ENCODE results near the gene BNIP3. TPM values are rescaled to one million over a fixed set of nuclear protein-coding genes. Genes with fewer than 3 reads are reported as not detected.

The BNIP3 gene
- total RNA-seq, 1 donor from 2014 or later, result 57.3 TPM

DNA sequence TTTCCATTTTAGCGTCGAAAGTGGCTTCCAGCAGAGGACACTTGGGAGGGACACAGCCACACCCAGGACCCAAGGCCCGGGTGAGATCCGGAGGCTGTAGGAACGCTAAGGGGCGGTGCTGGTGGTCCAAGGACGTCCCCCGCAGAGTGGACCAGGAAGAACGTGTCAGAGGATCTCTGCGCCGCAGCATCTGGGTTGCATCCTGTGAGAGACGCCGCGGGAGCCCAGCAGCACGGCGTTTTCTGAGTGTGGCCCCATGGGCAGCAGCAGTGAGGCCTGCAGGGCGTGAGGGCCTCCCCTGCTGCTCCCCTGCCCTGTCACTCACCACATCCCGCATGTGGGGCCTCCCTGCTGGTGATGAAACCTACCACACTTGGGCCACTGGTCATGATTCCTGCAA is 40.5 kb upstream of the BNIP3 start:
- H3K4me3 ChIP-seq (ENCODE audit: low read depth, low read length), result no peak overlapping the region
- peaks cover 9% of the 10 kb centered on the region for H3K27me3 ChIP-seq (ENCODE audit: control insufficient read depth, insufficient read depth, low read length)
- TF ChIP-seq, protein P1, sequence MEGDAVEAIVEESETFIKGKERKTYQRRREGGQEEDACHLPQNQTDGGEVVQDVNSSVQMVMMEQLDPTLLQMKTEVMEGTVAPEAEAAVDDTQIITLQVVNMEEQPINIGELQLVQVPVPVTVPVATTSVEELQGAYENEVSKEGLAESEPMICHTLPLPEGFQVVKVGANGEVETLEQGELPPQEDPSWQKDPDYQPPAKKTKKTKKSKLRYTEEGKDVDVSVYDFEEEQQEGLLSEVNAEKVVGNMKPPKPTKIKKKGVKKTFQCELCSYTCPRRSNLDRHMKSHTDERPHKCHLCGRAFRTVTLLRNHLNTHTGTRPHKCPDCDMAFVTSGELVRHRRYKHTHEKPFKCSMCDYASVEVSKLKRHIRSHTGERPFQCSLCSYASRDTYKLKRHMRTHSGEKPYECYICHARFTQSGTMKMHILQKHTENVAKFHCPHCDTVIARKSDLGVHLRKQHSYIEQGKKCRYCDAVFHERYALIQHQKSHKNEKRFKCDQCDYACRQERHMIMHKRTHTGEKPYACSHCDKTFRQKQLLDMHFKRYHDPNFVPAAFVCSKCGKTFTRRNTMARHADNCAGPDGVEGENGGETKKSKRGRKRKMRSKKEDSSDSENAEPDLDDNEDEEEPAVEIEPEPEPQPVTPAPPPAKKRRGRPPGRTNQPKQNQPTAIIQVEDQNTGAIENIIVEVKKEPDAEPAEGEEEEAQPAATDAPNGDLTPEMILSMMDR (IDR thresholded peaks at IDR 0.05; ENCODE audit: insufficient read depth, low read length, poor library complexity, severe bottlenecking), result no peak
- no peak for DNase-seq (ENCODE audit: low read depth)
- H3K36me3 ChIP-seq (ENCODE audit: control insufficient read depth, insufficient read depth, low read length), result no peaks in the 10 kb centered on the region

- H3K4me3 ChIP-seq (ENCODE audit: low read depth, low read length), result no peak overlapping the region
- H3K36me3 ChIP-seq (ENCODE audit: control insufficient read depth, insufficient read depth, low read length), result no peaks in the 10 kb centered on the region
- TF ChIP-seq, protein P1 (IDR thresholded peaks at IDR 0.05; ENCODE audit: insufficient read depth, low read length, poor library complexity, severe bottlenecking), result no peak
- H3K27me3 ChIP-seq (ENCODE audit: control insufficient read depth, insufficient read depth, low read length), result peaks cover 9% of the 10 kb centered on the region
- DNase-seq (ENCODE audit: low read depth), result no peak
Measured at GRCh38 chr10:132021504-132022143, 39.9 kb upstream of the BNIP3 start.

GRCh38 chr10:132021046-132021445 is 39.3 kb upstream of the BNIP3 start:
- Histone ChIP-seq H3K27me3 (ENCODE audit: control insufficient read depth, insufficient read depth, low read length) (peaks cover 9% of the 10 kb centered on the region), H3K36me3 (ENCODE audit: control insufficient read depth, insufficient read depth, low read length) (no peaks in the 10 kb centered on the region), H3K4me3 (ENCODE audit: low read depth, low read length) (no peak overlapping the region)
- TF ChIP-seq, protein P1 (IDR thresholded peaks at IDR 0.05; ENCODE audit: insufficient read depth, low read length, poor library complexity, severe bottlenecking), result no peak
- DNase-seq (ENCODE audit: low read depth), result no peak

DNA sequence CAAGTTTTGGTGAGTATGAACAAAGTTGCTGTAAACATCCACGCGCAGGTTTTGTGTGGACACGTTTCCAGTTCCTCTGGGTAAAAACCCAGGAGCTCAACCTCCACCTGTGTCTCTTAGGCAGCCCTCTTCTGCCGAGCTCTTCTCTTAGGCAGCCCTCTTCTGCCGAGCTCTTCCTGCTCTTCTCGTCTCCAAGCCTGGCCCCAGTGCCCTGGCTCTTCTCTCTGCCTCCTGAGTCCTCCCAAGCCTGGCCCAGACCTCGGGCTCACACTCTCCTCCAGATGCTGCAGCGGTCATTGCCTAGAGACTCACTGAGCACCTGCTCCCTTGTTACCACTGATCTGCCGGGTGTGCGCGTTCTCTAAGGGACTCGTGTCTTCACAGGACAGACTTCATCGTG is 38.7 kb upstream of the BNIP3 start:
- no peak for DNase-seq (ENCODE audit: low read depth)
- TF ChIP-seq, protein P1 (IDR thresholded peaks at IDR 0.05; ENCODE audit: insufficient read depth, low read length, poor library complexity, severe bottlenecking), result no peak
- H3K4me3 ChIP-seq (ENCODE audit: low read depth, low read length), result no peak overlapping the region
- H3K27me3 ChIP-seq (ENCODE audit: control insufficient read depth, insufficient read depth, low read length), result peaks cover 9% of the 10 kb centered on the region
- H3K36me3 ChIP-seq (ENCODE audit: control insufficient read depth, insufficient read depth, low read length), result no peaks in the 10 kb centered on the region

DNA sequence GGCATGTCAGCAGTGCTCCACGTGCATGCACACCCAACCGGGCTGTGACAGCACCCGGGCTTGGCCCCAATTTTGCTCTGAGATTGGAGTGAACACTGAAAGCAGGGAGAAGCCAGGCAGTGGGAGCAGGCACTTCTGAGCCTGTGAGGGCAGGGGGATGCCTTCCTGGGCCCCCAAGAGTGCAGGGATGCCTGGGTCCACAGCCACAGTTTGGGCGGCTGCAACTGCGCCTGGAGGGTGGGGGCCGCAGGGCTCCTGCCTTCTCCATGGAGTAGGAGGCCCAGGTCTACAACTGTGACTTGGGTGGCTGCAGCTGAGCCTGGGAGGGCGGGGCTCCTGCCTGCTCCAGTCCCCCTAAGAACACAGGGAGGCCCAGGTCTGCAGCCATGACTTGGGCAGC is 37.6 kb upstream of the BNIP3 start:
- Histone ChIP-seq H3K4me3 (ENCODE audit: low read depth, low read length) (no peak overlapping the region), H3K27me3 (ENCODE audit: control insufficient read depth, insufficient read depth, low read length) (peaks cover 6% of the 10 kb centered on the region), H3K36me3 (ENCODE audit: control insufficient read depth, insufficient read depth, low read length) (no peaks in the 10 kb centered on the region)
- TF ChIP-seq, protein P1 (IDR thresholded peaks at IDR 0.05; ENCODE audit: insufficient read depth, low read length, poor library complexity, severe bottlenecking), result no peak
- DNase-seq (ENCODE audit: low read depth), result no peak

DNA sequence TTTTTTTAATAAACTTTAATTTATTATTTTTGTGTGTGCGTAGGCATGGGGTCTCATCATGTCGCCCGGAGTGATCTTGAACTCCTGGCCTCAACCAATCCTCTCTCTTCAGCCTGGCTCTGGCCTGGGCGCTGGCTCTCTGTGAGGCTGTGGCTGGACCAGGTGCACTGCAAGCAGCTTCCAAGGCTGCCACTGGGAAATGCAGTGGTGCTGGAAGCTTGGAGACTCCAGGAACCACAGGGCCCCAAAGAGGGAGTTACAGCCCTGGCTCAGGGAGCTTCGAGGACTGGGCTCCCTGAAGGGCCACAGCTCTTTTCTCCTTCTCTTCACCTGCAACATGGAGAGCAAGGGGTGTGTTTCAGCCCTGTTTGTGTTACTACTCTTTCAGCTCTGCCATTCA is 36.7 kb upstream of the BNIP3 start:
- H3K36me3 ChIP-seq (ENCODE audit: control insufficient read depth, insufficient read depth, low read length), result no peaks in the 10 kb centered on the region
- DNase-seq (ENCODE audit: low read depth), result no peak
- H3K4me3 ChIP-seq (ENCODE audit: low read depth, low read length), result no peak overlapping the region
- H3K27me3 ChIP-seq (ENCODE audit: control insufficient read depth, insufficient read depth, low read length), result peaks cover 4% of the 10 kb centered on the region
- TF ChIP-seq, protein P1 (IDR thresholded peaks at IDR 0.05; ENCODE audit: insufficient read depth, low read length, poor library complexity, severe bottlenecking), result no peak

Data from kidney epithelial cell (primary cell).